ENCODE measurements around the gene ANKK1.

DNA sequence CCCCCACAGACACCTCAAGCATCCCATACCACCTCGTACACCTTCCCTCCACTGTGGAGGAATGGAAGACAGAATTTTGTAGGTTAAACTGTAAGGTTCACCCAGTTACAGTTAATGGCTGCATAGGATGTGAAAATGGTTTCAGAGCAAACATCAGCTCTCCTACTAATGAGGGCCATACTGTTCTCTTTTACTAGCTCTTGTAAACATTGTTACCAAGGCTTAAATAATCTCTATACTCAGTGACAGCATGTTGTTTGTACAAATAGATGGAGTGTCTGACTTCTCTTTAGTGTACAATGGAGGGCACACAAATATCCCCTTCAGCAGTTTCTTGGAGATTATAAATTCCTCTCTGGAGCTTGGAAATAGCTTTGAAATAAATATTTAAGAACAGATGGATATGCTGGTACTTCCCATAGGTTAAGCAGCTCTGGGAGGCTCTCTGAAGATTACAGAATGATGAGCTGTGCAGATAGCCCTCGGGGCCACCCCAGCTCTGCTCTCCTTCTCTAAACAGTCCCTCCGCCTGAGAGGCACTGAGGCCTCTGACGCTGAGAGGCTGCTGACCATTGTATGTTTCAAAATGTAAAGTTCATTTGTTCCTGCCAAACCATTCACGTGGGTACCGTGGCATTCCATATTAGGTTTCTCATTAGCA, 47.5 kb upstream of the ANKK1 start:
- TF ChIP-seq, protein P1, sequence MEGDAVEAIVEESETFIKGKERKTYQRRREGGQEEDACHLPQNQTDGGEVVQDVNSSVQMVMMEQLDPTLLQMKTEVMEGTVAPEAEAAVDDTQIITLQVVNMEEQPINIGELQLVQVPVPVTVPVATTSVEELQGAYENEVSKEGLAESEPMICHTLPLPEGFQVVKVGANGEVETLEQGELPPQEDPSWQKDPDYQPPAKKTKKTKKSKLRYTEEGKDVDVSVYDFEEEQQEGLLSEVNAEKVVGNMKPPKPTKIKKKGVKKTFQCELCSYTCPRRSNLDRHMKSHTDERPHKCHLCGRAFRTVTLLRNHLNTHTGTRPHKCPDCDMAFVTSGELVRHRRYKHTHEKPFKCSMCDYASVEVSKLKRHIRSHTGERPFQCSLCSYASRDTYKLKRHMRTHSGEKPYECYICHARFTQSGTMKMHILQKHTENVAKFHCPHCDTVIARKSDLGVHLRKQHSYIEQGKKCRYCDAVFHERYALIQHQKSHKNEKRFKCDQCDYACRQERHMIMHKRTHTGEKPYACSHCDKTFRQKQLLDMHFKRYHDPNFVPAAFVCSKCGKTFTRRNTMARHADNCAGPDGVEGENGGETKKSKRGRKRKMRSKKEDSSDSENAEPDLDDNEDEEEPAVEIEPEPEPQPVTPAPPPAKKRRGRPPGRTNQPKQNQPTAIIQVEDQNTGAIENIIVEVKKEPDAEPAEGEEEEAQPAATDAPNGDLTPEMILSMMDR (IDR thresholded peaks at IDR 0.05 in 2 of 3, conservative IDR thresholded peaks at IDR 0.05 in 1 of 3; ENCODE audit: borderline replicate concordance in 1 of 3, insufficient read depth in 1 of 3, low read depth in 2 of 3, low read length in 2 of 3), result no peak
- TF ChIP-seq SIN3A (IDR thresholded peaks at IDR 0.05; ENCODE audit: low read depth) (no peak), POLR2AphosphoS5 (IDR thresholded peaks at IDR 0.05; ENCODE audit: low read depth, low read length) (no peak), EZH2 (IDR thresholded peaks at IDR 0.05) (no peak), RAD21 (IDR thresholded peaks at IDR 0.05; ENCODE audit: low read depth) (no peak), ZNF274 (IDR thresholded peaks at IDR 0.05; ENCODE audit: low read depth, low read length) (no peak), EGR1 (IDR thresholded peaks at IDR 0.05; ENCODE audit: low read depth) (no peak), ZFX (IDR thresholded peaks at IDR 0.05) (no peak), SP1 (IDR thresholded peaks at IDR 0.05; ENCODE audit: low read depth) (no peak)
- TF ChIP-seq, protein P2, sequence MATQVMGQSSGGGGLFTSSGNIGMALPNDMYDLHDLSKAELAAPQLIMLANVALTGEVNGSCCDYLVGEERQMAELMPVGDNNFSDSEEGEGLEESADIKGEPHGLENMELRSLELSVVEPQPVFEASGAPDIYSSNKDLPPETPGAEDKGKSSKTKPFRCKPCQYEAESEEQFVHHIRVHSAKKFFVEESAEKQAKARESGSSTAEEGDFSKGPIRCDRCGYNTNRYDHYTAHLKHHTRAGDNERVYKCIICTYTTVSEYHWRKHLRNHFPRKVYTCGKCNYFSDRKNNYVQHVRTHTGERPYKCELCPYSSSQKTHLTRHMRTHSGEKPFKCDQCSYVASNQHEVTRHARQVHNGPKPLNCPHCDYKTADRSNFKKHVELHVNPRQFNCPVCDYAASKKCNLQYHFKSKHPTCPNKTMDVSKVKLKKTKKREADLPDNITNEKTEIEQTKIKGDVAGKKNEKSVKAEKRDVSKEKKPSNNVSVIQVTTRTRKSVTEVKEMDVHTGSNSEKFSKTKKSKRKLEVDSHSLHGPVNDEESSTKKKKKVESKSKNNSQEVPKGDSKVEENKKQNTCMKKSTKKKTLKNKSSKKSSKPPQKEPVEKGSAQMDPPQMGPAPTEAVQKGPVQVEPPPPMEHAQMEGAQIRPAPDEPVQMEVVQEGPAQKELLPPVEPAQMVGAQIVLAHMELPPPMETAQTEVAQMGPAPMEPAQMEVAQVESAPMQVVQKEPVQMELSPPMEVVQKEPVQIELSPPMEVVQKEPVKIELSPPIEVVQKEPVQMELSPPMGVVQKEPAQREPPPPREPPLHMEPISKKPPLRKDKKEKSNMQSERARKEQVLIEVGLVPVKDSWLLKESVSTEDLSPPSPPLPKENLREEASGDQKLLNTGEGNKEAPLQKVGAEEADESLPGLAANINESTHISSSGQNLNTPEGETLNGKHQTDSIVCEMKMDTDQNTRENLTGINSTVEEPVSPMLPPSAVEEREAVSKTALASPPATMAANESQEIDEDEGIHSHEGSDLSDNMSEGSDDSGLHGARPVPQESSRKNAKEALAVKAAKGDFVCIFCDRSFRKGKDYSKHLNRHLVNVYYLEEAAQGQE (IDR thresholded peaks at IDR 0.05; ENCODE audit: low read depth), result no peak
- TF ChIP-seq, protein P3, sequence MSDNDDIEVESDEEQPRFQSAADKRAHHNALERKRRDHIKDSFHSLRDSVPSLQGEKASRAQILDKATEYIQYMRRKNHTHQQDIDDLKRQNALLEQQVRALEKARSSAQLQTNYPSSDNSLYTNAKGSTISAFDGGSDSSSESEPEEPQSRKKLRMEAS (IDR thresholded peaks at IDR 0.05), result no peak

Data from HCT116 (cell line).